HL-60 (cell line): Measurements from ENCODE around the gene ERBB2.

ENCODE experiments used
- DNase-seq, 2 experiments: peaks; one replicate each; pipeline ENCODE4 v3.0.0-alpha.2; 2010 to 2020; ENCODE audit warnings: low read depth in 1 of 2, low spot score in 1 of 2
- H3K27ac ChIP-seq: fragments of 250-450 bp; sonication (Bioruptor Pico); replicated peaks from 2 replicates; pipeline ENCODE4 v1.5.1; 2020; ENCODE audit warnings: mild to moderate bottlenecking, moderate library complexity
- H3K27me3 ChIP-seq: fragments of 250-450 bp; sonication (Bioruptor Pico); 2 replicates; pipeline ENCODE4 v1.5.1; 2021; ENCODE audit warnings: mild to moderate bottlenecking, moderate library complexity; ENCODE audit not compliant: insufficient read depth, poor library complexity, severe bottlenecking
- H3K4me3 ChIP-seq: replicated peaks from 2 replicates; pipeline ENCODE4 v1.5.1; 2011; ENCODE audit warnings: mild to moderate bottlenecking, control low read depth, low read length; ENCODE audit not compliant: insufficient read depth
- CTCF ChIP-seq: IDR thresholded peaks from one replicate; pipeline ENCODE4 v1.5.1; 2011; ENCODE audit warnings: low read length, control low read depth, inconsistent platforms; ENCODE audit not compliant: insufficient read depth
- GABPA ChIP-seq: IDR thresholded peaks from 2 replicates; pipeline ENCODE4 v1.6.1; 2012; ENCODE audit warnings: low read depth
- POLR2AphosphoS5 ChIP-seq: IDR thresholded peaks from 2 replicates; pipeline ENCODE4 v1.6.1; 2012; ENCODE audit warnings: low read depth
- REST ChIP-seq: IDR thresholded peaks from 2 replicates; pipeline ENCODE4 v1.6.1; 2012; ENCODE audit warnings: low read depth; ENCODE audit not compliant: insufficient replicate concordance
- SPI1 ChIP-seq: IDR thresholded peaks from 2 replicates; pipeline ENCODE4 v1.6.1; 2012; ENCODE audit warnings: low read depth, mild to moderate bottlenecking, borderline replicate concordance

The ERBB2 gene

GRCh38 chr17:39666231-39666600, 33.6 kb upstream of the ERBB2 start:
- no peak for DNase-seq
- H3K27ac ChIP-seq: no peak overlapping the region
- peaks cover 40% of the 10 kb centered on the region for H3K27me3 ChIP-seq
- TF ChIP-seq REST (no peak), CTCF (no peak), GABPA (no peak), POLR2AphosphoS5 (no peak), SPI1 (no peak)
- no peak overlapping the region for H3K4me3 ChIP-seq

GRCh38 chr17:39666601-39667261, 33.1 kb upstream of the ERBB2 start:
- Histone ChIP-seq H3K4me3 (no peak overlapping the region), H3K27ac (no peak overlapping the region), H3K27me3 (peaks cover 43% of the 10 kb centered on the region)
- TF ChIP-seq SPI1 (no peak), CTCF (no peak), REST (no peak), GABPA (no peak), POLR2AphosphoS5 (no peak)
- DNase-seq: no peak

GRCh38 chr17:39667262-39667944, 32.5 kb upstream of the ERBB2 start:
- H3K27me3 ChIP-seq: peaks cover 43% of the 10 kb centered on the region
- no peak overlapping the region for H3K27ac ChIP-seq
- TF ChIP-seq REST (no peak), GABPA (no peak), SPI1 (no peak), CTCF (no peak), POLR2AphosphoS5 (no peak)
- no peak overlapping the region for H3K4me3 ChIP-seq
- no peak for DNase-seq
